ENCODE results near the gene PIK3R4.

Gene PIK3R4

GRCh38 chr3:130702985-130703384 is 43.6 kb downstream of the PIK3R4 start:
- no peak for TF ChIP-seq JUND (IDR thresholded peaks at IDR 0.05; ENCODE audit: low read depth)
- in situ Hi-C loops (cut with HindIII; ENCODE audit: low pct_unique_long_range_greater_than_20kb, low sequenced_read_pairs): no loop called here
- DNase-seq (ENCODE audit: low read depth in 1 of 2, low spot score in 1 of 2): no peak

- no peak for TF ChIP-seq JUND (IDR thresholded peaks at IDR 0.05; ENCODE audit: low read depth)
- in situ Hi-C loops (cut with HindIII; ENCODE audit: low pct_unique_long_range_greater_than_20kb, low sequenced_read_pairs): no loop called here
- DNase-seq (ENCODE audit: low read depth in 1 of 2, low spot score in 1 of 2): no peak
Observed at GRCh38 chr3:130700541-130700940, 46.1 kb downstream of the PIK3R4 start.

DNA sequence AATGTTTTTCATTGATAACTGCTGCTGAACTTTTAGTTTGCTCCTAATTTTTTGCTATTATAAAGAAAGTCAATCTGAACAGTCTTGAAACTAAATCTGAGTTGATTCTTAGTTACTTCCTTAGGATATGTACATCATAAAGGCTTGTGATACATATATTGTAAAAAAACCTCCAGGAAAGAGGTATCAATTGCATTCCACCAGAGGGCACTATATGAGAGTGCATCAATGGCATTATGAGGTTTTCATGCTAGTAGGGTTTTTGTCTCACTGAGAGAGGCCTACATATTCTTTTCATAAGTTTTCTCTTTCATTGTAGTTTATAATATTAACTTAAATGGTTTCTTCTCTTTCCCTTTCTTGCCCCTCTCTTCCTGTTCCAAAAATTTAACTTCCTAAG is 46.9 kb downstream of the PIK3R4 start:
- no peak for TF ChIP-seq JUND (IDR thresholded peaks at IDR 0.05; ENCODE audit: low read depth)
- in situ Hi-C loops (cut with HindIII; ENCODE audit: low pct_unique_long_range_greater_than_20kb, low sequenced_read_pairs): no loop called here
- peak; percentile 11 to 67 for DNase-seq (ENCODE audit: low read depth in 1 of 2, low spot score in 1 of 2)

DNA sequence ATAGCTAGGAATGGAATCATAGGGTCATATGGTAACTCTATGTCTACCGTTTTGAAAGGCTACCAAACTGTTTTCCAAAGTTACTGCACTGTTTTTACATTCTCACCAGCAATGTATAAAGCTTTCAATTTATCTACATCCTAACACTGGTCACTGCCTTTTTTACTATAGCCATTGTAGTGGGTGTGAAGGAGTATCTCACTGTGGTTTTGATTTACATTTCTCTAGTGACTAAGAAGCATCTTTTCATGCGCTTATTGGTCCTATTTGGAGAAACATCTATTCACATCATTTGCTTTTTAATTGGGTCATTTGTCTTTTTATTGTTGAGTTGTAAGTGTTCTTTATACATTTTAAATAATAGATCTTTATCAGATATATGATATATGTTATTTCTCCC is 53.3 kb downstream of the PIK3R4 start:
- no peak for DNase-seq (ENCODE audit: low read depth in 1 of 2, low spot score in 1 of 2)
- in situ Hi-C loops (cut with HindIII; ENCODE audit: low pct_unique_long_range_greater_than_20kb, low sequenced_read_pairs): no loop called here
- no peak for TF ChIP-seq JUND (IDR thresholded peaks at IDR 0.05; ENCODE audit: low read depth)

DNA sequence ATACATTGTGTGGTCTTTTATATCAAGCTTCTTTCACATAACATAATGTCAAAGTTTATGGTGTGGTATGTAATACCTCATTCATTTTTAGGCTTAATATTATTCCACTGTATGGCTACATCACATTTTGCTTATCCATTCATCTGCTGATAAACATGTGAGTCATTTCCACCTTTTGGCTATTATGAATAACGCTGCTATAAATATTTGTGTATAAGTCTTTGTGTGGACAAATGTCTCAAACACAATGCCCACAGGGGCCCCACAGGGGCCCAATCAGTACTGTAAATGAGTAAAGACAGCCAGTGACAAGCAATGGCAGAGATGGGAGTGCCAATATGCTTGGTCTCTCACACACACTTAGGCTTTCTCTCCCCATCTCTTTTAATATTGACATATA is 54.2 kb downstream of the PIK3R4 start:
- no peak for DNase-seq (ENCODE audit: low read depth in 1 of 2, low spot score in 1 of 2)
- in situ Hi-C loops (cut with HindIII; ENCODE audit: low pct_unique_long_range_greater_than_20kb, low sequenced_read_pairs): no loop called here
- TF ChIP-seq JUND (IDR thresholded peaks at IDR 0.05; ENCODE audit: low read depth): no peak

DNA sequence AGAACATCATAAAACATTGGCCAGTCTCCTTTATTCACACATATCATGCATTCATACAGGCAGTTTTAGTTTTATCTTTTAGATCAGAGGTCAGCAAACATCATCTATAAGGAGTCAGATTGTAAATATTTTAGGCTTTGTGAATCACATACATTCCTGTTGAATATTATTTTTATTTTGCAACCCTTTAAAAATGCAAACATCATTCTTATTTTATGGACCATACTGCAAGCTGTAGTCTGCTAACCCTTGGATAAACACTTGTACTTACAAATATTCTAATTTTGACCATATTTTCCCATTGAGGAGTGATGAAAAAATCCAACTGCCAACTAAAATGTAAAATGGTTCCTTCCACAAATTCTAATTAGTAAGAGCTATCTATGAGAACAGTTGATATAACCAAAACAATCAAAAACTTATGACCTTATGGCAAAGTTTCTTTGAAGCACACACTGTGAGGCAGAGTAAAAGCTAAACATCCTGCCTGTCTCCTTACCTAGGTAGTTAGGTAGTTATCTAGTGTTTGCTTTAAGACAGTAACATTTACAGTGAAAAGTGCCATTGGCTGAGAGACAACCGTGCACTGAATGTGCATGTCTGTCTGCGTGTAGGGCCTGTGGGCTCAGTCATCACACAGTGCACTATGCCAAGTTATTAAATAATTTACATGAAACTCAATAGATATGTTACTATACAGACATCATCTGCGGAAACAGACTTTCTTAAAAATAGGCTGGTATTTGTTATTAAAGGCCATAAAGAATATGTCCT is 57.7 kb downstream of the PIK3R4 start:
- no peak for DNase-seq (ENCODE audit: low read depth in 1 of 2, low spot score in 1 of 2)
- no peak for TF ChIP-seq JUND (IDR thresholded peaks at IDR 0.05; ENCODE audit: low read depth)
- in situ Hi-C loops (cut with HindIII; ENCODE audit: low pct_unique_long_range_greater_than_20kb, low sequenced_read_pairs): no loop called here

DNA sequence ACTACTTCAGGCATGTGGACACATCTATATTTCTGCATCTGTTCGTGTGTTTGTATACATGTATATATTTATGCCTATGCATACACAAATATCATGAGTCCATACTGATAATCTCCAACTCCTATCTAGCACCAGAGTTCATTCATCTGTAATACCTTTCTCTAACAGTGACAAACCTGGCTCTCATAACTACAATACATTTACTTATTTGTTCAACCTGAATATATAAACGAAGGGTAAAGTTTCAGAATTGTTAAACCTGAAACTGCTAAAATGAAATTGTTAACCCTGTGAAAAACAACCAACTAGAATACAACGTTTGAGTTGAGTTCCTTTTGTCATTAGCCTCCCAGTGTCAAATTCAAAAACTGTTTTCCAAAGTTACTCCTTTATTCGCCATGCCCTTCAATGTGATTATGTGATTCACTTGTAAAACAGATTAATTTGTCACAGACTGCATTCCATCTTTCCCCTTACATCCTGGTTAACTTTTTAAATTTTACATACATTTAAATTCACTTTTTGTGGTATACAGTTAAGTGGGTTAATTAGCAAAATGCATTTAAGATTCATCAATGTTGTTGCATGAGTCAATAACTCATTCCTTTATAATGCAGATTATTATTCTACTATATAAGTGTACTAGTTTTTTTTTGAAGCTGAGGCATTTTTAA is 58.5 kb downstream of the PIK3R4 start:
- DNase-seq (ENCODE audit: low read depth in 1 of 2, low spot score in 1 of 2): no peak
- TF ChIP-seq JUND (IDR thresholded peaks at IDR 0.05; ENCODE audit: low read depth): no peak
- in situ Hi-C loops (cut with HindIII; ENCODE audit: low pct_unique_long_range_greater_than_20kb, low sequenced_read_pairs): no loop called here

GRCh38 chr3:130687327-130687726 is 59.3 kb downstream of the PIK3R4 start:
- TF ChIP-seq JUND (IDR thresholded peaks at IDR 0.05; ENCODE audit: low read depth): no peak
- in situ Hi-C loops (cut with HindIII; ENCODE audit: low pct_unique_long_range_greater_than_20kb, low sequenced_read_pairs): no loop called here
- no peak for DNase-seq (ENCODE audit: low read depth in 1 of 2, low spot score in 1 of 2)

GRCh38 chr3:130686833-130687232 is 59.8 kb downstream of the PIK3R4 start:
- in situ Hi-C loops (cut with HindIII; ENCODE audit: low pct_unique_long_range_greater_than_20kb, low sequenced_read_pairs): no loop called here

GRCh38 chr3:130682131-130682530 is 64.5 kb downstream of the PIK3R4 start:
- in situ Hi-C loops (cut with HindIII; ENCODE audit: low pct_unique_long_range_greater_than_20kb, low sequenced_read_pairs): no loop called here
- no peak for DNase-seq (ENCODE audit: low read depth in 1 of 2, low spot score in 1 of 2)
- no peak for TF ChIP-seq JUND (IDR thresholded peaks at IDR 0.05; ENCODE audit: low read depth)

More at GRCh38 chr3:130686833-130687232, 59.8 kb downstream of the PIK3R4 start:
- no peak for TF ChIP-seq JUND (IDR thresholded peaks at IDR 0.05; ENCODE audit: low read depth)
- DNase-seq (ENCODE audit: low read depth in 1 of 2, low spot score in 1 of 2): no peak

- no peak for TF ChIP-seq JUND (IDR thresholded peaks at IDR 0.05; ENCODE audit: low read depth)
- in situ Hi-C loops (cut with HindIII; ENCODE audit: low pct_unique_long_range_greater_than_20kb, low sequenced_read_pairs): no loop called here
- DNase-seq (ENCODE audit: low read depth in 1 of 2, low spot score in 1 of 2): no peak
Observed at GRCh38 chr3:130679218-130679617, 67.4 kb downstream of the PIK3R4 start.

GRCh38 chr3:130677343-130677742 is 69.3 kb downstream of the PIK3R4 start:
- in situ Hi-C loops (cut with HindIII; ENCODE audit: low pct_unique_long_range_greater_than_20kb, low sequenced_read_pairs): no loop called here
- no peak for TF ChIP-seq JUND (IDR thresholded peaks at IDR 0.05; ENCODE audit: low read depth)
- no peak for DNase-seq (ENCODE audit: low read depth in 1 of 2, low spot score in 1 of 2)

DNA sequence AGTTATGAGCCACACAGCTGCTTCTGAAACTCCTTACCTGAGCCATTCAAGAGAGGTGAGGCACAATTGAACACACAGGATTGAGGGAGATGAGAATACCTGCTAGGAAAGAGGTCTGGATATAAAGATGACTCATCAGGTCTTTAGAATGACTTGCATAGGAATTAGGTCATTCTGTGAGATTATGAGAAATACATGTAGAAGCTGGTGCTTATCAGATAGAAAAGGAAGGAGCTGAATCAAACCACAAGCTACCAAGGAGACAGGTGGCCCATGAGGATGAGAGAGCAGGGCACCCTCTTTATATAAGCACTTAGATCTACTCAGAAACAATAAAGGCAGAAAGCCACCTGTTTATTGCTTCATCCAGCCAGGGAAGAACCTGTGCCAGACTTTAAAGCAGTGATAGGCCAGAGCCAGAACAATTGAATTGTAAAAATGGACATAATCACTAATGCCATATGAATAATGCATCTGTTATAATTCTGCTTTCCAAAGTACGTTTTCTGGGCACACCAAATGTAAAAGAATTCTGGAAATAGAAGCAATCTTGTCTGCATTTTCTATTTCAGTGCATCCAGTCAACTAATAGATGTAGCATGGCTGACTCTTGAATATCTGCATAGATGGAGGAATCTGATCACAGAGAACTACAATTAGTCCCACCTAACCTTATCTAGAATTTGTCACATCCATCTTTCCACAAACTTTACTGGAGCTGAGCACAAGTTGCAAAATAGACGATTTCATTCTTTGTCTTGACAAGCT is 74.9 kb downstream of the PIK3R4 start:
- in situ Hi-C loops (cut with HindIII; ENCODE audit: low pct_unique_long_range_greater_than_20kb, low sequenced_read_pairs): no loop called here
- no peak for DNase-seq (ENCODE audit: low read depth in 1 of 2, low spot score in 1 of 2)
- no peak for TF ChIP-seq JUND (IDR thresholded peaks at IDR 0.05; ENCODE audit: low read depth)

Measured in T47D (cell line).